Measurements from ENCODE around the gene SGCD. TPM values are rescaled to one million over a fixed set of nuclear protein-coding genes. Genes with fewer than 3 reads are reported as not detected.

The SGCD gene
- total RNA-seq, 2 experiments from 2014 or later, result not detected

DNA sequence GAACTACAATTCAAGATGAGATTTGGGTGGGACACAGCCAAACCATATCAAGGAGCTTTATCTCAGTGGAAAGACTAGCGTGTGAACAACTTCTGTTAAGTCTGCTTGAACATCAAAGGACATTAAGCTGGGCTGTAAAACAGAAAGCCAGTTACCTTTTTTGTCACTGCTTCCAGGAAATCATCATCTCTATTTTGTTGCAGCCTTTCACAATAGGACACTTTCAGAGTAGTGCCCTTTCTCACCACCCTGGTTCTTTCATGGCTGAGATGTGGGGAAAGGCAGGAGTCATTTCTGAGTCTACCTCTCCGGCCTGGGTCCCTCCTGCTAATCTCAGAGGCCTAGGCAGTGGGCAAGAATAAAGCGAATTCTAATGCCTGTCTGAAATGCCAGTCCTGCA, 426.9 kb downstream of the SGCD start:
- Mint-ChIP-seq H3K27me3 (peaks cover 1% of the 10 kb centered on the region), H3K27ac (peak overlapping the region; percentile 91), H3K9me3 (peaks cover 4% of the 10 kb centered on the region), H3K4me1 (ENCODE audit: low read depth) (peaks cover 21% of the 10 kb centered on the region), H3K4me3 (peak overlapping the region; percentile 19), H3K36me3 (ENCODE audit: low read depth) (no peaks in the 10 kb centered on the region)
- intact Hi-C loops (cut with micrococcal nuclease), result no loop called here
- POLR2A ChIA-PET, result no interaction called here
- TF ChIP-seq, protein P1, sequence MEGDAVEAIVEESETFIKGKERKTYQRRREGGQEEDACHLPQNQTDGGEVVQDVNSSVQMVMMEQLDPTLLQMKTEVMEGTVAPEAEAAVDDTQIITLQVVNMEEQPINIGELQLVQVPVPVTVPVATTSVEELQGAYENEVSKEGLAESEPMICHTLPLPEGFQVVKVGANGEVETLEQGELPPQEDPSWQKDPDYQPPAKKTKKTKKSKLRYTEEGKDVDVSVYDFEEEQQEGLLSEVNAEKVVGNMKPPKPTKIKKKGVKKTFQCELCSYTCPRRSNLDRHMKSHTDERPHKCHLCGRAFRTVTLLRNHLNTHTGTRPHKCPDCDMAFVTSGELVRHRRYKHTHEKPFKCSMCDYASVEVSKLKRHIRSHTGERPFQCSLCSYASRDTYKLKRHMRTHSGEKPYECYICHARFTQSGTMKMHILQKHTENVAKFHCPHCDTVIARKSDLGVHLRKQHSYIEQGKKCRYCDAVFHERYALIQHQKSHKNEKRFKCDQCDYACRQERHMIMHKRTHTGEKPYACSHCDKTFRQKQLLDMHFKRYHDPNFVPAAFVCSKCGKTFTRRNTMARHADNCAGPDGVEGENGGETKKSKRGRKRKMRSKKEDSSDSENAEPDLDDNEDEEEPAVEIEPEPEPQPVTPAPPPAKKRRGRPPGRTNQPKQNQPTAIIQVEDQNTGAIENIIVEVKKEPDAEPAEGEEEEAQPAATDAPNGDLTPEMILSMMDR (IDR thresholded peaks at IDR 0.05), result no peak
- ATAC-seq, result peak; percentile 82
- CTCF ChIA-PET, result interaction anchor here (1.0 to 1.6 kb wide), 2 partner anchors 12 to 181 kb away, joined by 3 to 4 read pairs; no protein-coding TSS in a partner anchor
- peak; percentile 18 for DNase-seq

DNA sequence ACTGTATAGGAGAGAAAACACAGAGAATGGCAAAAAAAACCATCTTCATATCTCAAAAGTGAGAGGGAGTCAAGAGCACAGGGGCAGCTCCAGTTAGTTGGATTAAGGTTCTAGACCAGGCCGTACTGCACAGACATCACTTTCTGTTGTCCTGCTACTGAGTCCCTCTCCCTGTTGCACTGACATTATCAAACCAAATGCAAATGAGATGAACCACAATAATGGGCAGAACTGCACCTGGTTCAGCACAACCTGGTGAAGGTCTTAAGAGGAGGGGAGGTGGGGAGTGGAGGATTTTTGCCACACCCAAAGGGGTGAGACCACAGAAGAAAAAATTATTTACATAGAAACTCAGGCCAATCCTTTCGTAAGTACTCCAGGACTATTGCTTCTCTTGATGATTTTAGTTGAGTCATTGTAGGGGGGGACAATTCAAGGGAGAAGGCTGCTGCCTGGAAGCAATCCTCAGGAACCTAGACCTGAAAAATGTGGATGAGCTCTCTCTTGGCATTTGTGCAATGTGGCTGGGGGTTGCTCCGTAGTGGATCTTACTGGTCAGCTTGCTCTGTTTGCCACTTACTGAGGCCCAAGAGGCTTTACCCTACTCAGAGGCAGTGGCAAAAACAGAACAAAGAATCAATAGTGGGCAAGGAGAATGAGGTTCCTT, 428.6 kb downstream of the SGCD start:
- no peak for ATAC-seq
- no peaks in the 10 kb centered on the region for H3K36me3 Mint-ChIP-seq (ENCODE audit: low read depth)
- no peak for DNase-seq
- no peak overlapping the region for H3K27ac Mint-ChIP-seq
- H3K9me3 Mint-ChIP-seq, result peaks cover 4% of the 10 kb centered on the region
- peaks cover 21% of the 10 kb centered on the region for H3K4me1 Mint-ChIP-seq (ENCODE audit: low read depth)
- peaks cover 1% of the 10 kb centered on the region for H3K27me3 Mint-ChIP-seq
- intact Hi-C loops (cut with micrococcal nuclease), result no loop called here
- TF ChIP-seq, protein P1 (IDR thresholded peaks at IDR 0.05), result no peak
- CTCF ChIA-PET, result no interaction called here
- no peak overlapping the region for H3K4me3 Mint-ChIP-seq
- POLR2A ChIA-PET, result no interaction called here

DNA sequence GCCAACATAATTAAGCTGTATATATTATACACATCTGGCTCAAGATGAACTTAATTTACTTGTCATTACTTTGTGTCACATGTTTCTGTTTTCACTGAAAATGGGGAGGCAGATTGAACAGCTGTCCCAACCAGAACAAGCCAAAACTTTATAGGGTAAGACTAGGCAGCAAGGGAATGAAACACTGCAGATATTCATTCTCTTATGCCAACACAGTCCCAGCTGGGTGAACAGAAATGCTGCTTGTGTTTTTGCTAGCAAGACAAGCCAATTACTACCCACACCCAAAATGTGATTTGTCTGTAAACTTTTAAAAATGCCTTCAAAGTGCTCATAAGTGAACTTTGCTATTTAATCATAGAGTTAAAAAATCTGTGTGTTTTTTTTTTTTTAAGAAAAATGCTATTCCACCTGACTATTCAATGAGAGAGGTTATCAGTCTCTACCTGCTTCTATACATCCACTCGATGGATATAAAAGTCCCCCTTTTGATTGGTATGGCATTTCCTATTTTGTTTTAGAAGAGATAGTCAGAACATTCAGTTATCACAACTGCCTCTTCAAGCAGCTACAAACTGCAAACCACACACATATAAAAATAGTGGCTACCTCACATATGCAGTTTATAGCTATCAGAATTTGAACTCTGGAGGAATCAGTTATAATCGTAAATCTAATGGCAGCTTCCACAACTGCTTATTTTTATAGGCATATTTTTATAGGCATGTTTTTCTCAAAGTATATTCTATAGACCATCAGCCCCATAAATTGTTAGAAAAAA, 431.2 kb downstream of the SGCD start:
- no peak overlapping the region for H3K27ac Mint-ChIP-seq
- H3K4me1 Mint-ChIP-seq (ENCODE audit: low read depth), result peaks cover 19% of the 10 kb centered on the region
- peaks cover 3% of the 10 kb centered on the region for H3K9me3 Mint-ChIP-seq
- ChIA-PET CTCF (interaction anchor here (0.6 kb wide), 1 partner anchor 11 kb away, joined by 3 read pairs; no protein-coding TSS in a partner anchor), POLR2A (no interaction called here)
- H3K36me3 Mint-ChIP-seq (ENCODE audit: low read depth), result no peaks in the 10 kb centered on the region
- ATAC-seq (no peak), DNase-seq (no peak)
- no peak overlapping the region for H3K4me3 Mint-ChIP-seq
- peaks cover 1% of the 10 kb centered on the region for H3K27me3 Mint-ChIP-seq
- intact Hi-C loops (cut with micrococcal nuclease), result no loop called here
- TF ChIP-seq, protein P1 (IDR thresholded peaks at IDR 0.05), result no peak

DNA sequence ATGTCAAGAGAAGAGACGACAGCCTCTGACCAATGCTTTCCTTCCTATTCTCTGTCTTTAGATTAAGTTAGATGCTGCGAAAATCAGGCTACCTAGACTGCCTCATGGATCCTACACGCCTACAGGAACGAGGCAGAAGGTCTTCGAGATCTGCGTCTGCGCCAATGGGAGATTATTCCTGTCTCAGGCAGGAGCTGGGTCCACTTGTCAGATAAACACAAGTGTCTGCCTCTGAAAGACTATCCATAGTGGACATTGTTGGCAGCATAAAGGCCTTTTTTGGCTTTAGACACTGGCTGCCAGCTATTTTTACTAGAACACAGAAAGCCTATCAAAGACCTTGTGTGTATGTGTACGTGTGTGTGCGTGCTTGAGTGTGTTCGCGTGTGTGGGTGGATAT, 432.2 kb downstream of the SGCD start:
- intact Hi-C loops (cut with micrococcal nuclease), result no loop called here
- H3K36me3 Mint-ChIP-seq (ENCODE audit: low read depth), result no peaks in the 10 kb centered on the region
- H3K4me1 Mint-ChIP-seq (ENCODE audit: low read depth), result peaks cover 10% of the 10 kb centered on the region
- DNase-seq, result no peak
- H3K9me3 Mint-ChIP-seq, result no peaks in the 10 kb centered on the region
- no peak overlapping the region for H3K4me3 Mint-ChIP-seq
- no peak for ATAC-seq
- TF ChIP-seq, protein P1 (IDR thresholded peaks at IDR 0.05), result no peak
- no peak overlapping the region for H3K27ac Mint-ChIP-seq
- POLR2A ChIA-PET, result no interaction called here
- H3K27me3 Mint-ChIP-seq, result peaks cover 3% of the 10 kb centered on the region
- CTCF ChIA-PET, result no interaction called here

DNA sequence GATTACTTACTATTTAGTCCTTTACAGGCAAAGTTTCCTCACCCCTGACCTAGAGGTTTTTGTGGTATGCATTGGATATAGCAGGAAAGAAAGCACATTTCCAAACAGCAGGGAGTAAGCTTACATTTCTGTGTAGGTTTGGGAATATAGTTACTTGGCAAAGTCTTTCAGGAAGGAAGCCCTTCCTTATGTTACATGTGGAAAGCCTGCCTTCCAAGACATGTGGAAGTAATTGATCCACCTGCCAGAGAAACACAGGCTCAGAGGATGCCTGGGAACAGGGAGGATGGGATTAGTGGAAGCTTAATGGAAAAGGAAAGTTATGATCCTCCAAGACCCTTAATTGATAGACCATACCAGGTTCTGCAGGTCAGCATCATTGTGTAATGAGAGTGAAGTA, 435.8 kb downstream of the SGCD start:
- POLR2A ChIA-PET, result no interaction called here
- Mint-ChIP-seq H3K4me3 (no peak overlapping the region), H3K4me1 (ENCODE audit: low read depth) (no peaks in the 10 kb centered on the region), H3K36me3 (ENCODE audit: low read depth) (no peaks in the 10 kb centered on the region), H3K27me3 (peaks cover 3% of the 10 kb centered on the region), H3K27ac (no peak overlapping the region), H3K9me3 (no peaks in the 10 kb centered on the region)
- DNase-seq (no peak), ATAC-seq (no peak)
- TF ChIP-seq, protein P1 (IDR thresholded peaks at IDR 0.05), result no peak
- CTCF ChIA-PET, result no interaction called here
- intact Hi-C loops (cut with micrococcal nuclease), result no loop called here

Measured in activated CD8-positive, alpha-beta T cell treated with anti-CD3 and anti-CD28 coated beads for 36 hours (primary cell).